HG02981 (cell line): ENCODE data around the gene KIAA1671.

Experiments used
- ATAC-seq: cut with Tn5 transposase; IDR thresholded peaks from one replicate; pipeline ENCODE4 v1.9.1; 2021; ENCODE audit warnings: mild to moderate bottlenecking, moderate library complexity; ENCODE audit not compliant: unreplicated experiment

KIAA1671 gene

GRCh38 chr22:25032066-25032465 lies 79.5 kb downstream of the KIAA1671 start:
- ATAC-seq, result no peak

- ATAC-seq, result no peak
Measured at GRCh38 chr22:25035715-25036114, 83.2 kb downstream of the KIAA1671 start.

- ATAC-seq, result no peak
Measured at GRCh38 chr22:25038239-25038638, 85.7 kb downstream of the KIAA1671 start.

- ATAC-seq, result no peak
Measured at GRCh38 chr22:25038771-25039170, 86.3 kb downstream of the KIAA1671 start.

GRCh38 chr22:25039255-25039654 lies 86.7 kb downstream of the KIAA1671 start:
- ATAC-seq, result no peak

- ATAC-seq, result no peak
Measured at GRCh38 chr22:25039754-25040153, 87.2 kb downstream of the KIAA1671 start.

- no peak for ATAC-seq
Measured at GRCh38 chr22:25045159-25045558, 92.6 kb downstream of the KIAA1671 start.

- no peak for ATAC-seq
Measured at GRCh38 chr22:25048071-25048470, 95.6 kb downstream of the KIAA1671 start.

- no peak for ATAC-seq
Measured at GRCh38 chr22:25048659-25049647, 96.4 kb downstream of the KIAA1671 start.

- ATAC-seq, result no peak
Measured at GRCh38 chr22:25049770-25050169, 97.3 kb downstream of the KIAA1671 start.

- no peak for ATAC-seq
Measured at GRCh38 chr22:25050566-25050965, 98.0 kb downstream of the KIAA1671 start.

GRCh38 chr22:25051073-25051472 lies 98.6 kb downstream of the KIAA1671 start:
- no peak for ATAC-seq

GRCh38 chr22:25051983-25052710 lies 99.6 kb downstream of the KIAA1671 start:
- no peak for ATAC-seq

- ATAC-seq, result no peak
Measured at GRCh38 chr22:25053153-25053805, 100.8 kb downstream of the KIAA1671 start.

GRCh38 chr22:25054943-25055511 lies 102.5 kb downstream of the KIAA1671 start:
- no peak for ATAC-seq

- ATAC-seq, result no peak
Measured at GRCh38 chr22:25057013-25057881, 104.7 kb downstream of the KIAA1671 start.

- no peak for ATAC-seq
Measured at GRCh38 chr22:25059438-25059837, 106.9 kb downstream of the KIAA1671 start.

- ATAC-seq, result no peak
Measured at GRCh38 chr22:25060522-25061071, 108.1 kb downstream of the KIAA1671 start.

- no peak for ATAC-seq
Measured at GRCh38 chr22:25061134-25061533, 108.6 kb downstream of the KIAA1671 start.
